HCT116 (cell line): ENCODE results near the gene PXK. TPM values are rescaled to one million over a fixed set of nuclear protein-coding genes. Genes with fewer than 3 reads are reported as not detected.
A peak's percentile ranks its signal among the peaks of the same experiment; 100 is the strongest.

ENCODE experiments used
- ATAC-seq: fragments of 200-7000 bp; cut with Tn5 transposase; 2 replicates; pipeline ENCODE4 v1.9.1; 2020; ENCODE audit warnings: mild to moderate bottlenecking, moderate library complexity
- BruUV-seq: library from RNA; stranded (reverse); fragments of 400-500 nt; replicated peaks from 2 replicates; lab custom pipeline; 2021; lab: Mats Ljungman, UMichigan
- CTCF ChIA-PET: fragments of 300-600 bp; sonication (Branson Sonifier 250); formaldehyde crosslinking; loops from one replicate; lab custom pipeline; 2021; ENCODE audit warnings: antibody characterized with exemption; lab: Charles Lee
- POLR2A ChIA-PET: fragments of 300-600, 350-600 bp; sonication (Branson Sonifier 250); formaldehyde crosslinking; loops from one replicate; lab custom pipeline; 2021; ENCODE audit warnings: antibody characterized with exemption; lab: Charles Lee
- RAD21 ChIA-PET, 2 experiments: fragments of 300-600 bp; sonication (Branson Sonifier 250); formaldehyde crosslinking; loops; one replicate each; lab custom pipeline; 2023; ENCODE audit warnings: low total read pairs in 2 of 2; ENCODE audit not compliant: uncharacterized antibody in 2 of 2, unreplicated experiment in 2 of 2, low non-redundant PET in 1 of 2; lab: Charles Lee
- DNase-seq: peaks from one replicate; pipeline ENCODE4 v3.0.0-alpha.2; 2010; ENCODE audit warnings: low read depth, low spot score
- H2AFZ ChIP-seq: fragments of 200-600 bp; shearing (Covaris generic), sonication (generic); 2 replicates; pipeline ENCODE4 v1.6.1; 2017; ENCODE audit warnings: low read depth, mixed run types, mixed read lengths, antibody characterized with exemption, low read length; ENCODE audit not compliant: poor library complexity, severe bottlenecking
- H3K27ac ChIP-seq: 2 replicates; pipeline ENCODE4 v1.5.1; 2012; ENCODE audit warnings: low read depth, low read length
- H3K27me3 ChIP-seq: fragments of 200-600 bp; sonication (generic); 2 replicates; pipeline ENCODE4 v1.6.1; 2016; ENCODE audit warnings: mixed run types, low read length, mixed read lengths; ENCODE audit not compliant: insufficient read depth
- H3K36me3 ChIP-seq, 2 experiments: fragments of 200-500 bp in 1 of 2; fragments of 200-600 bp in 1 of 2; sonication (Bioruptor generic) in 1 of 2; sonication (generic) in 1 of 2; 2 replicates each; pipeline versions ENCODE4 v1.5.1 to v1.6.1; 2014 to 2016; ENCODE audit warnings: low read length in 2 of 2, inconsistent platforms in 1 of 2, mixed read lengths in 1 of 2, mixed run types in 1 of 2; ENCODE audit not compliant: insufficient read depth in 2 of 2, control insufficient read depth in 1 of 2
- H3K4me1 ChIP-seq, 2 experiments: fragments of 200-600 bp in 1 of 2; sonication (generic) in 1 of 2; 2 replicates each; pipeline versions ENCODE4 v1.5.1 to v1.6.1; 2012 to 2017; ENCODE audit warnings: low read length in 2 of 2, inconsistent platforms in 1 of 2, mild to moderate bottlenecking in 1 of 2, mixed read lengths in 1 of 2, mixed run types in 1 of 2, moderate library complexity in 1 of 2; ENCODE audit not compliant: insufficient read depth in 2 of 2, control insufficient read depth in 1 of 2
- H3K4me2 ChIP-seq: fragments of 200-600 bp; sonication (generic); 2 replicates; pipeline ENCODE4 v1.6.1; 2017; ENCODE audit warnings: mixed run types, low read length, mixed read lengths
- H3K4me3 ChIP-seq, 2 experiments: fragments of 200-600 bp in 1 of 2; sonication (generic) in 1 of 2; replicated peaks in 1 of 2; 2 replicates each; pipeline ENCODE4 v1.5.1; 2011 to 2016; ENCODE audit warnings: low read length in 2 of 2, control low read depth in 1 of 2, low read depth in 1 of 2, mild to moderate bottlenecking in 1 of 2, mixed read lengths in 1 of 2, mixed run types in 1 of 2
- H3K79me2 ChIP-seq: fragments of 200-600 bp; sonication (generic); 2 replicates; pipeline ENCODE4 v1.6.1; 2017; ENCODE audit warnings: mild to moderate bottlenecking, mixed run types, low read length, moderate library complexity, mixed read lengths; ENCODE audit not compliant: insufficient read depth
- H3K9ac ChIP-seq: fragments of 200-600 bp; sonication (generic); 2 replicates; pipeline ENCODE4 v1.6.1; 2016; ENCODE audit warnings: low read length, mixed read lengths
- H3K9me2 ChIP-seq: fragments of 200-600 bp; sonication (generic), shearing (Covaris generic); 2 replicates; pipeline ENCODE4 v1.6.1; 2017; ENCODE audit warnings: mixed run types, mild to moderate bottlenecking, moderate library complexity; ENCODE audit not compliant: insufficient read depth
- H3K9me3 ChIP-seq, 2 experiments: fragments of 200-500 bp in 1 of 2; fragments of 200-600 bp in 1 of 2; sonication (Bioruptor generic) in 1 of 2; sonication (generic) in 1 of 2; 2 replicates each; pipeline ENCODE4 v1.6.1; 2014 to 2017; ENCODE audit warnings: low read length in 2 of 2, mixed read lengths in 2 of 2, inconsistent platforms in 1 of 2, low read depth in 1 of 2, mild to moderate bottlenecking in 1 of 2, mixed run types in 1 of 2, moderate library complexity in 1 of 2; ENCODE audit not compliant: control insufficient read depth in 1 of 2, insufficient read depth in 1 of 2
- H4K20me1 ChIP-seq: fragments of 200-600 bp; sonication (generic), shearing (Covaris generic); 2 replicates; pipeline ENCODE4 v1.6.1; 2017; ENCODE audit warnings: mixed run types, mild to moderate bottlenecking, moderate library complexity; ENCODE audit not compliant: insufficient read depth
- CEBPB ChIP-seq: IDR thresholded peaks from 2 replicates; pipeline ENCODE4 v1.6.1; 2012; ENCODE audit warnings: low read depth
- EZH2phosphoT487 ChIP-seq: fragments of 200-600 bp; IDR thresholded peaks from 2 replicates; pipeline ENCODE4 v1.6.1; 2018; ENCODE audit warnings: antibody characterized with exemption, borderline replicate concordance
- FOSL1 ChIP-seq: IDR thresholded peaks from 2 replicates; pipeline ENCODE4 v1.6.1; 2012; ENCODE audit warnings: low read depth
- POLR2AphosphoS5 ChIP-seq: IDR thresholded peaks from 2 replicates; pipeline ENCODE4 v1.6.1; 2011; ENCODE audit warnings: mild to moderate bottlenecking, low read depth, low read length, moderate library complexity
- RAD21 ChIP-seq: IDR thresholded peaks from 2 replicates; pipeline ENCODE4 v1.6.1; 2012; ENCODE audit warnings: low read depth, mild to moderate bottlenecking
- SP1 ChIP-seq: IDR thresholded peaks from 2 replicates; pipeline ENCODE4 v1.6.1; 2012; ENCODE audit warnings: low read depth
- SRF ChIP-seq: IDR thresholded peaks from 2 replicates; pipeline ENCODE4 v1.6.1; 2012; ENCODE audit warnings: low read depth
- TCF7L2 ChIP-seq: IDR thresholded peaks from 2 replicates; pipeline ENCODE4 v1.7.0; 2011; ENCODE audit warnings: borderline replicate concordance, inconsistent platforms; ENCODE audit not compliant: insufficient read depth, insufficient read length; ENCODE audit errors: extremely low read depth
- ZFX ChIP-seq: fragments of 450-650 bp; IDR thresholded peaks from 2 replicates; pipeline ENCODE4 v1.6.1; 2017
- intact Hi-C: fragments of 100-400 bp; cut with micrococcal nuclease; formaldehyde crosslinking; loops from 2 replicates; pipeline ENCODE4 v1.10.0; 2022
- total RNA-seq: library from RNA; stranded (reverse); gene quantifications from one replicate; pipeline ENCODE4 v1.2.1, GENCODE V29; 2021; ENCODE audit not compliant: unreplicated experiment
- TF ChIP-seq, protein P1 (sequence below): IDR thresholded peaks from 2 replicates; pipeline ENCODE4 v1.6.1; 2012

The PXK gene
- total RNA-seq, 1 experiment from 2014 or later = 10.2 TPM

GRCh38 chr3:58473275-58473674 is 140.6 kb downstream of the PXK start:
- ChIA-PET RAD21 (no interaction called here), CTCF (no interaction called here), POLR2A (no interaction called here)
- H3K9ac ChIP-seq = no peak overlapping the region
- TF ChIP-seq, protein P1, sequence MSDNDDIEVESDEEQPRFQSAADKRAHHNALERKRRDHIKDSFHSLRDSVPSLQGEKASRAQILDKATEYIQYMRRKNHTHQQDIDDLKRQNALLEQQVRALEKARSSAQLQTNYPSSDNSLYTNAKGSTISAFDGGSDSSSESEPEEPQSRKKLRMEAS = no peak
- no peak overlapping the region for H3K4me3 ChIP-seq
- no peak for DNase-seq
- H3K9me3 ChIP-seq = no peaks in the 10 kb centered on the region
- no peaks in the 10 kb centered on the region for H3K9me2 ChIP-seq
- no peaks in the 10 kb centered on the region for H3K79me2 ChIP-seq
- no peak overlapping the region for H3K4me2 ChIP-seq
- intact Hi-C loops = no loop called here
- H4K20me1 ChIP-seq = no peaks in the 10 kb centered on the region
- ATAC-seq = no peak
- H3K27ac ChIP-seq = no peak overlapping the region
- no TSS peak for BruUV-seq
- no peaks in the 10 kb centered on the region for H3K27me3 ChIP-seq
- no peak overlapping the region for H2AFZ ChIP-seq
- no peaks in the 10 kb centered on the region for H3K36me3 ChIP-seq
- H3K4me1 ChIP-seq = peaks cover 38 to 62% of the 10 kb centered on the region in 2 experiments

GRCh38 chr3:58474348-58474911 is 141.7 kb downstream of the PXK start:
- Histone ChIP-seq H3K36me3 (no peaks in the 10 kb centered on the region), H3K27me3 (no peaks in the 10 kb centered on the region), H3K9ac (no peak overlapping the region), H3K9me2 (no peaks in the 10 kb centered on the region), H4K20me1 (no peaks in the 10 kb centered on the region), H3K4me1 (peaks cover 33 to 57% of the 10 kb centered on the region in 2 experiments), H3K9me3 (no peaks in the 10 kb centered on the region), H2AFZ (no peak overlapping the region), H3K27ac (no peak overlapping the region), H3K79me2 (no peaks in the 10 kb centered on the region), H3K4me3 (no peak overlapping the region), H3K4me2 (0 out of 2 replicates have a peak overlapping the region, but pooled peaks have one; percentile 3)
- ATAC-seq = no peak
- intact Hi-C loops = no loop called here
- TF ChIP-seq RAD21 (no peak), POLR2AphosphoS5 (no peak), SP1 (no peak), TCF7L2 (no peak), SRF (no peak), EZH2phosphoT487 (no peak), CEBPB (no peak), ZFX (no peak), FOSL1 (no peak)
- TF ChIP-seq, protein P1 = no peak
- CTCF ChIA-PET = interaction anchor here (1.4 kb wide), 1 partner anchor 11 kb away, joined by 4 read pairs; no protein-coding TSS in a partner anchor
- no peak for DNase-seq
- RAD21 ChIA-PET = no interaction called here
- no TSS peak for BruUV-seq
- POLR2A ChIA-PET = no interaction called here
